ENCODE data around the gene PON3.

GRCh38 chr7:95318501-95319100 lies 77.6 kb downstream of the PON3 start:
- TF ChIP-seq EZH2 (optimal IDR thresholded peaks at IDR 0.05; ENCODE audit: low read depth, low read length) (no peak), EZH2phosphoT487 (IDR thresholded peaks at IDR 0.05; ENCODE audit: low read length) (no peak), CTCF (IDR thresholded peaks at IDR 0.05; ENCODE audit: low read length) (no peak)
